DND-41 (cell line): ENCODE measurements around the gene GADD45GIP1.

Experiments used
- ATAC-seq: fragments of 200-7000 bp; cut with Tn5 transposase; 3 replicates; pipeline ENCODE4 v1.9.1; 2021; ENCODE audit warnings: low read depth; ENCODE audit not compliant: insufficient read depth
- DNase-seq: peaks from one replicate; pipeline ENCODE4 v3.0.0-alpha.2; 2020
- H2AFZ ChIP-seq: 2 replicates; pipeline ENCODE4 v1.6.0; 2012; ENCODE audit warnings: low read depth, low read length
- H3K27ac ChIP-seq: 2 replicates; pipeline ENCODE4 v1.5.1; 2012; ENCODE audit warnings: low read length, inconsistent platforms
- H3K27me3 ChIP-seq: fragments of 200-600 bp; sonication (generic); 2 replicates; pipeline ENCODE4 v1.6.0; 2012; ENCODE audit warnings: low read length, mild to moderate bottlenecking, inconsistent platforms; ENCODE audit not compliant: insufficient read depth, poor library complexity
- H3K36me3 ChIP-seq: 2 replicates; pipeline ENCODE4 v1.5.1; 2012; ENCODE audit warnings: low read length, inconsistent platforms; ENCODE audit not compliant: insufficient read depth
- H3K4me1 ChIP-seq: 2 replicates; pipeline ENCODE4 v1.5.1; 2012; ENCODE audit warnings: mild to moderate bottlenecking, low read length; ENCODE audit not compliant: insufficient read depth
- H3K4me2 ChIP-seq: 2 replicates; pipeline ENCODE4 v1.6.0; 2012; ENCODE audit warnings: mild to moderate bottlenecking, moderate library complexity, low read length, inconsistent platforms; ENCODE audit not compliant: insufficient read depth
- H3K4me3 ChIP-seq, 2 experiments: fragments of 200-600 bp in 1 of 2; shearing (Covaris generic) in 1 of 2; 2 replicates each; pipeline ENCODE4 v1.5.1; 2012 to 2016; ENCODE audit warnings: inconsistent platforms in 2 of 2, low read length in 2 of 2, mild to moderate bottlenecking in 2 of 2, low read depth in 1 of 2, moderate library complexity in 1 of 2
- H3K79me2 ChIP-seq: 2 replicates; pipeline ENCODE4 v1.6.0; 2012; ENCODE audit warnings: low read length, inconsistent platforms; ENCODE audit not compliant: insufficient read depth
- H3K9ac ChIP-seq: 2 replicates; pipeline ENCODE4 v1.6.0; 2012; ENCODE audit warnings: low read depth, mild to moderate bottlenecking, inconsistent platforms, low read length, moderate library complexity
- H3K9me3 ChIP-seq: 2 replicates; pipeline ENCODE4 v1.5.1; 2012; ENCODE audit warnings: low read length, moderate library complexity, mild to moderate bottlenecking, inconsistent platforms; ENCODE audit not compliant: insufficient read depth, severe bottlenecking
- H4K20me1 ChIP-seq: 2 replicates; pipeline ENCODE4 v1.6.0; 2012; ENCODE audit warnings: low read length; ENCODE audit not compliant: insufficient read depth
- CTCF ChIP-seq: IDR thresholded peaks from 2 replicates; pipeline ENCODE4 v1.5.1; 2012; ENCODE audit warnings: borderline replicate concordance, low read length, moderate library complexity, mild to moderate bottlenecking; ENCODE audit not compliant: poor library complexity, severe bottlenecking; ENCODE audit errors: extremely low read depth
- EZH2 ChIP-seq: IDR thresholded peaks from 3 replicates; pipeline ENCODE4 v1.6.1; 2012; ENCODE audit warnings: borderline replicate concordance, low read depth, mild to moderate bottlenecking, moderate library complexity, low read length, inconsistent platforms; ENCODE audit not compliant: severe bottlenecking

Gene GADD45GIP1

GRCh38 chr19:12937093-12937926 lies 19.7 kb downstream of the GADD45GIP1 start:
- H3K9ac ChIP-seq: peak overlapping the region; percentile 93
- peak overlapping the region; percentile 17 to 77; a peak in 3 of 4 replicates for H3K4me3 ChIP-seq
- peak; percentile 64 for ATAC-seq
- DNase-seq: peak; percentile 95
- H2AFZ ChIP-seq: peak overlapping the region; percentile 65
- H3K79me2 ChIP-seq: peaks cover 58% of the 10 kb centered on the region
- H3K9me3 ChIP-seq: no peaks in the 10 kb centered on the region
- TF ChIP-seq CTCF: no peak
- TF ChIP-seq EZH2: no peak
- peak overlapping the region; percentile 72 for H3K4me2 ChIP-seq
- peaks cover 80% of the 10 kb centered on the region for H3K4me1 ChIP-seq
- H3K27me3 ChIP-seq: no peaks in the 10 kb centered on the region
- peaks cover 42% of the 10 kb centered on the region for H3K36me3 ChIP-seq
- peak overlapping the region; percentile 100 for H3K27ac ChIP-seq
- peaks cover 40% of the 10 kb centered on the region for H4K20me1 ChIP-seq

GRCh38 chr19:12936582-12936981 lies 20.4 kb downstream of the GADD45GIP1 start:
- Histone ChIP-seq H3K36me3 (peaks cover 38% of the 10 kb centered on the region), H3K9ac (peak overlapping the region; percentile 93; the same call in 1 of the 2 replicates), H3K27me3 (no peaks in the 10 kb centered on the region), H4K20me1 (peaks cover 38% of the 10 kb centered on the region), H3K27ac (peak overlapping the region; percentile 100), H2AFZ (no peak overlapping the region; the same call in 1 of the 2 replicates), H3K4me2 (no peak overlapping the region), H3K4me3 (no peak overlapping the region), H3K4me1 (peaks cover 80% of the 10 kb centered on the region), H3K9me3 (no peaks in the 10 kb centered on the region), H3K79me2 (peaks cover 58% of the 10 kb centered on the region)
- no peak for ATAC-seq
- TF ChIP-seq EZH2 (no peak), CTCF (no peak)
- DNase-seq: peak; percentile 39

- no peaks in the 10 kb centered on the region for H3K9me3 ChIP-seq
- H3K27me3 ChIP-seq: no peaks in the 10 kb centered on the region
- peaks cover 35% of the 10 kb centered on the region for H4K20me1 ChIP-seq
- H3K4me3 ChIP-seq: no peak overlapping the region
- peaks cover 74% of the 10 kb centered on the region for H3K4me1 ChIP-seq
- TF ChIP-seq EZH2 (no peak), CTCF (no peak)
- no peak overlapping the region for H3K4me2 ChIP-seq
- H2AFZ ChIP-seq: no peak overlapping the region
- no peak overlapping the region for H3K9ac ChIP-seq
- ATAC-seq (no peak), DNase-seq (no peak)
- peaks cover 36% of the 10 kb centered on the region for H3K36me3 ChIP-seq
- peaks cover 58% of the 10 kb centered on the region for H3K79me2 ChIP-seq
- no peak overlapping the region; the same call in 1 of the 2 replicates for H3K27ac ChIP-seq
Measured at GRCh38 chr19:12935071-12935470, 22.0 kb downstream of the GADD45GIP1 start.
